ENCODE measurements around the gene ALAS1. TPM values are rescaled to one million over a fixed set of nuclear protein-coding genes. Genes with fewer than 3 reads are reported as not detected.
"Not testable (repeated sequence)": the region's sequence is repeated elsewhere in the genome, so short reads cannot be mapped to it uniquely, and the experiment has no call there.

The ALAS1 gene
- polyA plus RNA-seq, 1 donor (not counting 4 experiments of a cell fraction or from before 2014, with no cell fraction given): 74.1 TPM

- H3K36me3 ChIP-seq (ENCODE audit: control insufficient read depth in 2 of 2, extremely low read depth in 1 of 2, insufficient read depth in 2 of 2, low read length in 2 of 2): no peaks in the 10 kb centered on the region
- H3K9ac ChIP-seq (ENCODE audit: control insufficient read depth, extremely low read depth, insufficient read depth, low read length): no peak overlapping the region
- H3K9me3 ChIP-seq (ENCODE audit: control insufficient read depth, low read depth, low read length): no peaks in the 10 kb centered on the region
- no peak overlapping the region for H3K4me2 ChIP-seq (ENCODE audit: control insufficient read depth, extremely low read depth, insufficient read depth, low read depth, low read length)
- H3K9me1 ChIP-seq (ENCODE audit: control insufficient read depth, extremely low read depth, insufficient read depth, low read length): no peaks in the 10 kb centered on the region
- H3K79me2 ChIP-seq (ENCODE audit: control insufficient read depth, insufficient read depth, low read length): no peaks in the 10 kb centered on the region
- DNase-seq (ENCODE audit: low read depth, low spot score): no peak
- dilution Hi-C loops (cut with MboI; ENCODE audit: extremely low pct_ligation_motif_present, low sequenced_read_pairs): no loop called here
- no peak overlapping the region for H3K27ac ChIP-seq (ENCODE audit: control insufficient read depth, insufficient read depth, low read length)
- no peaks in the 10 kb centered on the region for H4K20me1 ChIP-seq (ENCODE audit: control insufficient read depth, extremely low read depth, insufficient read depth, low read length)
- no peak overlapping the region for H2AFZ ChIP-seq (ENCODE audit: control insufficient read depth, low read length)
- H3K4me3 ChIP-seq (ENCODE audit: control insufficient read depth in 2 of 3, extremely low read depth in 1 of 3, insufficient read depth in 2 of 3, low read depth in 1 of 3, low read length in 3 of 3): no peak overlapping the region
- no peak for FAIRE-seq
- peaks cover 11% of the 10 kb centered on the region for H3K4me1 ChIP-seq (ENCODE audit: control insufficient read depth, extremely low read depth, insufficient read depth, low read length)
- H3K27me3 ChIP-seq (ENCODE audit: control insufficient read depth, extremely low read depth, insufficient read depth, low read length): no peaks in the 10 kb centered on the region
- TF ChIP-seq EZH2 (IDR thresholded peaks at IDR 0.05; ENCODE audit: low read length): no peak
- no peak for TF ChIP-seq CTCF (optimal IDR thresholded peaks at IDR 0.05 in 1 of 3, IDR thresholded peaks at IDR 0.05 in 1 of 3, conservative IDR thresholded peaks at IDR 0.05 in 1 of 3; ENCODE audit: extremely low read depth in 1 of 3, insufficient read depth in 2 of 3, low read length in 3 of 3)
Observed at GRCh38 chr3:52177701-52178042, 20.3 kb upstream of the ALAS1 start.

- H3K27ac ChIP-seq (ENCODE audit: control insufficient read depth, insufficient read depth, low read length); H4K20me1 ChIP-seq (ENCODE audit: control insufficient read depth, extremely low read depth, insufficient read depth, low read length); H3K9me1 ChIP-seq (ENCODE audit: control insufficient read depth, extremely low read depth, insufficient read depth, low read length); dilution Hi-C loops (cut with MboI; ENCODE audit: extremely low pct_ligation_motif_present, low sequenced_read_pairs); H3K36me3 ChIP-seq (ENCODE audit: control insufficient read depth in 2 of 2, extremely low read depth in 1 of 2, insufficient read depth in 2 of 2, low read length in 2 of 2); FAIRE-seq; H3K4me3 ChIP-seq (ENCODE audit: control insufficient read depth in 2 of 3, extremely low read depth in 1 of 3, insufficient read depth in 2 of 3, low read depth in 1 of 3, low read length in 3 of 3); H2AFZ ChIP-seq (ENCODE audit: control insufficient read depth, low read length); H3K9ac ChIP-seq (ENCODE audit: control insufficient read depth, extremely low read depth, insufficient read depth, low read length); H3K27me3 ChIP-seq (ENCODE audit: control insufficient read depth, extremely low read depth, insufficient read depth, low read length); H3K9me3 ChIP-seq (ENCODE audit: control insufficient read depth, low read depth, low read length); H3K4me2 ChIP-seq (ENCODE audit: control insufficient read depth, extremely low read depth, insufficient read depth, low read depth, low read length); H3K79me2 ChIP-seq (ENCODE audit: control insufficient read depth, insufficient read depth, low read length); DNase-seq (ENCODE audit: low read depth, low spot score): not testable (repeated sequence)
- peaks cover 11% of the 10 kb centered on the region for H3K4me1 ChIP-seq (ENCODE audit: control insufficient read depth, extremely low read depth, insufficient read depth, low read length)
Observed at GRCh38 chr3:52178126-52178525, 19.8 kb upstream of the ALAS1 start.

GRCh38 chr3:52178537-52178936, 19.4 kb upstream of the ALAS1 start:
- no peak for FAIRE-seq
- H3K27me3 ChIP-seq (ENCODE audit: control insufficient read depth, extremely low read depth, insufficient read depth, low read length): no peaks in the 10 kb centered on the region
- no peak overlapping the region for H3K4me3 ChIP-seq (ENCODE audit: control insufficient read depth in 2 of 3, extremely low read depth in 1 of 3, insufficient read depth in 2 of 3, low read depth in 1 of 3, low read length in 3 of 3)
- no peak overlapping the region for H3K4me2 ChIP-seq (ENCODE audit: control insufficient read depth, extremely low read depth, insufficient read depth, low read depth, low read length)
- H3K9me3 ChIP-seq (ENCODE audit: control insufficient read depth, low read depth, low read length): no peaks in the 10 kb centered on the region
- no peaks in the 10 kb centered on the region for H3K36me3 ChIP-seq (ENCODE audit: control insufficient read depth in 2 of 2, extremely low read depth in 1 of 2, insufficient read depth in 2 of 2, low read length in 2 of 2)
- no peak overlapping the region for H3K27ac ChIP-seq (ENCODE audit: control insufficient read depth, insufficient read depth, low read length)
- TF ChIP-seq EZH2 (IDR thresholded peaks at IDR 0.05; ENCODE audit: low read length) (no peak), CTCF (optimal IDR thresholded peaks at IDR 0.05 in 1 of 3, IDR thresholded peaks at IDR 0.05 in 1 of 3, conservative IDR thresholded peaks at IDR 0.05 in 1 of 3; ENCODE audit: extremely low read depth in 1 of 3, insufficient read depth in 2 of 3, low read length in 3 of 3) (no peak)
- DNase-seq (ENCODE audit: low read depth, low spot score): no peak
- no peaks in the 10 kb centered on the region for H3K79me2 ChIP-seq (ENCODE audit: control insufficient read depth, insufficient read depth, low read length)
- H2AFZ ChIP-seq (ENCODE audit: control insufficient read depth, low read length): no peak overlapping the region
- dilution Hi-C loops (cut with MboI; ENCODE audit: extremely low pct_ligation_motif_present, low sequenced_read_pairs): no loop called here
- no peaks in the 10 kb centered on the region for H4K20me1 ChIP-seq (ENCODE audit: control insufficient read depth, extremely low read depth, insufficient read depth, low read length)
- no peak overlapping the region for H3K9ac ChIP-seq (ENCODE audit: control insufficient read depth, extremely low read depth, insufficient read depth, low read length)
- no peaks in the 10 kb centered on the region for H3K9me1 ChIP-seq (ENCODE audit: control insufficient read depth, extremely low read depth, insufficient read depth, low read length)
- peaks cover 11% of the 10 kb centered on the region for H3K4me1 ChIP-seq (ENCODE audit: control insufficient read depth, extremely low read depth, insufficient read depth, low read length)
